ENCODE data around the gene DOCK6.
"Not testable (repeated sequence)": the region's sequence is repeated elsewhere in the genome, so short reads cannot be mapped to it uniquely, and the experiment has no call there.

DOCK6 gene

DNA sequence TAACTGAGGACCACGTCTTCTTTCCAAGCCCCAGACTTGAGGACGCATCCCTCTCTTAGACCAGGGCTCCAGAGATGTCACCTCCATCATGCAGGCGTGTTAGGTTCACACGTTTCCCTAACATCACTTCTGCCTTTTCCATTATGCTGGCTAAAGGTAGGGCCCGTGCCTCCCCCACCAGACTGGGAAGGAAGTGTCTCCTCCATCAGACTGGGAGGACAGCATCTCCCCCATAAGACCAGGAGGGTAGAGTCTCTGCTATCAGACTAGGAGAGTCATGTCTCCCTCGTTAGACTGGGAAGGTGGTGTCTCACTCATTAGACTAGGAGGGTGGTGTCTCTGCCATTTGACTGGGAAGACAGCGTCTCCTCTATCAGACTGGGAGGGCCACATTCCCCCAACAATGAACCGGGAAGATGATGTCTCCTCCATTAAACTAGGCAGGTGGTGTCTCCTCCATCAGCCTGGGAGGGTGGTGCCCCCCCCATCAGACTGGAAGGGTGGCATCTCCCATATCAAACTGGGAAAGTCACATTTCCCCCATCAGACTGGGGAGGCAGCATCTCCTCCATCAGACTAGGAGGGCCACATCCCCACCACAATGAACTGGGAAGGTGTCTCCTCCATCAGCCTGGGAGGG, 88.7 kb downstream of the DOCK6 start:
- DNase-seq (ENCODE audit: low read depth) = no peak

GRCh38 chr19:11172576-11172975, 89.7 kb downstream of the DOCK6 start:
- no peak for DNase-seq (ENCODE audit: low read depth)

- DNase-seq (ENCODE audit: low read depth) = no peak
Observed at GRCh38 chr19:11171144-11171543, 91.2 kb downstream of the DOCK6 start.

DNA sequence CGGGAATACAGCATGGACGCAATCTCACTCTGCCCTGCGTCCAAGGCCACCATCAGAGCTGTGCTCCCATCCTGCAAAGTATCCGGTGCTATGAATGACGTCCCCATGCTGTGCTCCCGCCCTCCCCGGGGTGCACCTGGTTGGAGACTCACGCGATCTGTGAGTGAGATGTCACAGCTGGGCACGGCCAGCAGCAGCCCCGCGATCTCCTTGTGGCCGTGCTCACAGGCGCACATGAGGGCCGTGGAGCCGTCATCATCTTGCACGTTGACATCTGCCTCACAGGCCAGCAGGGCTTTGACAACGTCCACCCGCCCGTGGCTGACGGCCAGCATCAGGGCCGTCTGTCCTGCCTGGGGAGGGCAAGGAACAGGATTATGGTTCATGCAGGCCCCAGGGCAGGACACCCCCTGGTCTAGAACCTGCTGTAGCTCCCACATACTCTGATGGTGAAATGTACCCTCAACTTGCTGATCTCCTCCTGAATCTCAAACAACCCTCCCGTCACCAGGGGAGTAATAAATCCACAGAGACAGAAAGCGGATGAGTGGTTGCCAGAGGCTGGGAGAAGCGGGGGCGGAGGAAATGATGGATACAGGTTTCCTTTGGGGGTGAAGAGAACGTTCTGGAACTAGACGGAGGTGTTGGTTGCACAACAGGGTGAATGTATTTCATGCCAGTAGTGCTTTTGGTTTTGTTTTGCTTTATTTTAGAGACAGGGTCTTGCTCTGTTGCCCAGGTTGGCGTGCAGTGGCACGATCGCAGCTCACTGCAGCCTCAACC, 92.2 kb downstream of the DOCK6 start:
- DNase-seq (ENCODE audit: low read depth) = no peak

- DNase-seq (ENCODE audit: low read depth) = no peak
Observed at GRCh38 chr19:11168568-11168967, 93.8 kb downstream of the DOCK6 start.

DNA sequence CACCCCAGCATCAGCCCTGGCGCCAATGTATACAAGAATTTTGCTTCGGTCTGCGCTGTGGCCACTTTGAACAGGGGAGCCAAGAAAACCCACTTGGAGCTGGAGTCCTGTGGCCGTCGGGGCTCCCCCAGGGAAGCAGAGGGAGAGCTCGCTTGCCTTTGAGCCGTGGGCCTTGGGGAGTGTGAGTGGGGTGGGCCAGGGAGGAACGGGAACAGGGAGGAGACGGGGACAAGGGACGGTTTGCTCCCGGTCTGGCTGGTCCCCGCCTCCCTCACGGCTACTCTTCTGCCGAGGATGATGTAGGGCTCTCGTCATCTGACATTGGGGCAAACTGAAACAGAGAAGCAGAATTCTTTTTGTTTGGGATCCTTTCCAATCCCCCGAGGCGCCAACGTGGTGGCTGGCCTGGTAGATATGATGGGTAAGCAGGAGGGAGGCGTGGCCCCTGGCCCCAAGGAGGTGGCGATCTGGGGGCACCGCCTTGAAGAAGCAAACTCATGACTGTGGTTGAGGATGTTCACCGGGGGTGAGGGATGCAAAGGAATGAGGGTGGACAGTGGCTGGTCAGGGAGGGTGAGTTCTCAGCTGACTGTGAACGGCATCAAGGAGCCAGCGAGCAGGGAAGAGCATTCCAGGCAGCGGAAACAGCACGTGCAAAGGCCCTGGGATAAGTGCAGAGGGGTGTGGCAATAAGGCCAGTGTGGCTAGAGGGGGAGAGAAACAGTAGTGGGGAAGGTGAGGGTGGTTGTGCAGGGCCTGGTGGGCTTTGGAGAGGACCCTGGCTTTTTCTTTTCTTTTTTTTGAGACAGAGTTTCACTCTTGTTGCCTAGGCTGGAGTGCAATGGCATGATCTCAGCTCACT, 95.8 kb downstream of the DOCK6 start:
- DNase-seq (ENCODE audit: low read depth) = no peak

DNA sequence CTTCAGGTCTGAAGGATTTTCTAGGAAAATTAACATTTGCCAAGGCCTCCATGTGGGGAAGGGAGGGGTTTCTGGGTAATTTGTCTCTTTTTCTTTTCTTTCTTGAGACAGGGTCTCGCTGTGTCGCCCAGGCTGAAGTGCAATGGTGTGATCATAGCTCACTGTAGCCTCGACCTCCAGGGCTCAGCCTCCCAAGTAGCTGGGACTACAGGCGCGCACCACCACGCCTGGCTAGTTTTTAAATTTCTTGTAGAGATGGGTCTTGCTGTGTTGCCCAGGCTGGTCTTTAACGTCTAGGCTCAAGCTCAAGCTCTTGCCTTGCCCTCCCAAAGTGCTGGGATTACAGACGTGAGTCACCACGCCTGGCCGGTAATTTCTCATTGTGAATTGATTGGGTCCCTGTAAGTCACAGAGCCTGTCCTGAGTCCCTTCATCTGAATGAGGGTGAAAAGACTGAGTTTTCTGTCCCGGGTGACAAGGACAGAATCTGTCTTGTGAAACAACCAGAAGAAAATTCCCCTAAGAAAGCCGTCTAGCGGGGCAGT, 96.8 kb downstream of the DOCK6 start:
- no peak for DNase-seq (ENCODE audit: low read depth)

DNA sequence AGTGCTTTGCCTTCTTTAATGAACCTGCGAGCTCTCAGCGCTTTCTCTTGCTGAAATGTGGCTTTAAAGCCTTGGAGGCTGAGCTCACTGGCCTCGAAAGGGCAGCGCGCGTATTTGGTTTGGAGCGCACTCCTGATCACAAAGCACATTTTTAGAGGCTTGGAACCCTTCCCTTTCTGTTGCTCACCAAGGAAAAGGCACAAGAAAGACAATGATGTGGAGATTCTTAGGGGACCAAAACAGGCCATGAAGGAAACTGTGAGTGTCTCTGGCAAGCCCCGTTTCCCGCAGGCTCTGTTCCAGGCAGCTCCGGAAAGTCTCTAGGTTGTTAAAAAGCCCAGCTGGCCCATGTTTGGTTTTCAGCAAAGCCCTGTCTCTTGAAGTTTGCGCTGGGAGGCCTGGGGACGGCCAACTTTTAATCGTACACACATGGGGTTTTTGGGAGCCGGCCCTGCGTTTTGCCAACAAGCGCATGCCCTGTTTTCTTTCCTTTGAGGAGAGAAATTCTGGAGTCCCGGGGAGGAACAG, 97.4 kb downstream of the DOCK6 start:
- DNase-seq (ENCODE audit: low read depth) = no peak

- DNase-seq (ENCODE audit: low read depth) = no peak
Observed at GRCh38 chr19:11164296-11164695, 98.0 kb downstream of the DOCK6 start.

GRCh38 chr19:11160440-11160768, 101.9 kb downstream of the DOCK6 start:
- DNase-seq (ENCODE audit: low read depth) = not testable (repeated sequence)

- DNase-seq (ENCODE audit: low read depth) = no peak
Observed at GRCh38 chr19:11159598-11160439, 102.5 kb downstream of the DOCK6 start.

DNA sequence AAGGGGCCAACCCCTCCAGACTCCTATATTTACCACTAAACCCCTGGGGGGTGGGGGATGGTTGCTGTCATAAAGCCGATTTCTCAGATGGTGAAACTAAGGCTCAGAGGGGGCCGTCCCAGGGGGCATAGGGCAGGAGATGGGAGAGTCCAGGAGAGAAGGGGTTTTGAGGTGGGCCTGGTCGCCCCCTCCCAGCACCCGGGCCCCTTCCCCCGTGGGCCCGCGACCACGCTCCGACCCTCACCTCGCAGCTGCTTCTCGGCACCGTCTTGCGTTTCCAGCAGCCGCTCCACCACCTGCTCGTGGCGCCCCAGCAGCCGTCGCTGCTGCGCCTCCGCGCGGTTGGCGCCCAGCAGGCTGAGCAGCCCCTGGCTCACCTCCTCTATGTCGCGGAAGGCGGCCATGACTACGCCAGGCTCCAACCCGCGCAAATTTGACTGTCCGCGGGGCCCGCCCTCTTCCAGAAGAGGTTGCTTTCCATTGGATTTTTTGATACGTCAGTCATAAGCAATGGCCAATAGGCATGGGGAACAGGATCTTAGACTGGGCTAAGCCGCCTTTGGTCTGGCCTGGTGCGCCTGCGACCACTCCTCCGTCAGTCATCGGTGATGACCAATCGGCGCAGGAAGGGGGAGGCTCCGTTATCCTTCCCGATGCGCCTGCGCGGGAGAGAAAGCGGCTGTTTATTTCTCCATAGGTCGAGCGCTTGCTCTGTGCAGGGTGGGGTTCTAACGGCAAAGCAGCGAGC, 106.8 kb downstream of the DOCK6 start, which contains the start of gene SPC24:
TSS of gene SPC24 (minus strand) at position 410 of the 748 bp plus-strand sequence. CDS start at position 404, 6 bp downstream.
- DNase-seq (ENCODE audit: low read depth) = peak; percentile 90

- no peak for DNase-seq (ENCODE audit: low read depth)
Observed at GRCh38 chr19:11154683-11155047, 107.7 kb downstream of the DOCK6 start.

GRCh38 chr19:11152318-11153062, 109.8 kb downstream of the DOCK6 start:
- no peak for DNase-seq (ENCODE audit: low read depth)

DNA sequence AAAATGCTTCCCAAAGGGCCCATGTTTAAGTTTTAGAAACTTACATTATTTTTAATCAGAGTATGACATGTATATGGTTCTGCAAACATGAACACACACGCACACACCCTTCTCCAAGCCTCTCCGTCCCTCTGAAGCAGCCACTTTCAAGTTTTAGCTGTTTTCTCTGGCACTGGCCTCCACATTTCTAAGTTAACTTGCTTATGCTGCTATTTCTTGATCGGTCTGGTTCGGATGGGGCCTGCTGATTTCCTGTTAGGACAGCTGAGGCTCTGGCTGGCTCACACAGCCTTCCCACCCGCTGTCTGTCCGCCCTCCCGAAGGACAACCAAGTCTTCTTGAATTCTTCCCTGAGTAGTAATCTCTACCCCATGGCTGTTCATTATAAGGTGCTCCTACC, 111.1 kb downstream of the DOCK6 start:
- no peak for DNase-seq (ENCODE audit: low read depth)
